Activated CD4-positive, alpha-beta T cell treated with anti-CD3 and anti-CD28 coated beads for 24 hours (primary cell): ENCODE measurements around the gene TOMT.

ENCODE experiments used
- DNase-seq, 2 donors: peaks; one replicate each; pipeline ENCODE4 v3.0.0-alpha.2; 2020; ENCODE audit warnings: low read depth in 2 of 2

The TOMT gene, protein sequence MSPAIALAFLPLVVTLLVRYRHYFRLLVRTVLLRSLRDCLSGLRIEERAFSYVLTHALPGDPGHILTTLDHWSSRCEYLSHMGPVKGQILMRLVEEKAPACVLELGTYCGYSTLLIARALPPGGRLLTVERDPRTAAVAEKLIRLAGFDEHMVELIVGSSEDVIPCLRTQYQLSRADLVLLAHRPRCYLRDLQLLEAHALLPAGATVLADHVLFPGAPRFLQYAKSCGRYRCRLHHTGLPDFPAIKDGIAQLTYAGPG

DNA sequence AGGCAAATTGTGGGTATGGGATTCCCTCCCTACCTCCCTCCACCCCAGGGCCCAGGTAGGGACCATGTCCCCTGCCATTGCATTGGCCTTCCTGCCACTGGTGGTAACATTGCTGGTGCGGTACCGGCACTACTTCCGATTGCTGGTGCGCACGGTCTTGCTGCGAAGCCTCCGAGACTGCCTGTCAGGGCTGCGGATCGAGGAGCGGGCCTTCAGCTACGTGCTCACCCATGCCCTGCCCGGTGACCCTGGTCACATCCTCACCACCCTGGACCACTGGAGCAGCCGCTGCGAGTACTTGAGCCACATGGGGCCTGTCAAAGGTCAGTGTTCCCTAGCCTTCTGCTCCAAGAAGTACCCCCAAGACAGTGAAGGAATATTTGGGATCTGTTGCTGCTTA is at the start of gene TOMT:
Gene TOMT, plus strand, starts transcription at position 37 of the 400 bp plus-strand sequence. Its CDS starts 28 bp downstream, at position 65.
- no peak for DNase-seq

DNA sequence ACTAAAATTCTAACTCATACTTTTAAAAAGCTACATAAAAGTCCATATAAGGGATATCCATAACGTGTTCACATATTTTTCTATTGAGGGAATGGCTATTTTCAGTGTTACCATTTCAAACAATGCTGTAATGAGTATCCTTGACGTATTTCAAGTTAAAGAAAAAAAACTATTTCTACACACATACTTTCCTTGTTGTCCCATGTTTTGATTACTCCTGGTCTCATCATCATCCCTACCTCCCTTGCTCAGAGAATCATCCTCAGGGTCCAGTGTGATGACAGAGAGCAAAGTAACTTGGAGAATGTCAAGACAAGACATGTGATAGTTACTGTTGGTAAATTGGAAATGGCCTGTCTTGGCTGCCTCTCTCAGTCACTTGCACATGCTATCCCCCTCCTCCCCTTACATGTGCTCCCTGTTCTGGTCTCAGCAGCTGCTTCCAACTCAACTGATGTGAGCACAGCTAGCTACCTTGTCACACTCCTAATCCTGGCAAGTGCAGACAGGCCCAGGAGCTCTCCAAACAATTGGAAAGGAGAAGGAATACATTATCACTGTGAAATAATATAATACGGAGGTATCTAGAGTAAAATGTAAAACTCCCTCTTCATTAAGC is 47.2 kb upstream of the TOMT start:
- DNase-seq: no peak

DNA sequence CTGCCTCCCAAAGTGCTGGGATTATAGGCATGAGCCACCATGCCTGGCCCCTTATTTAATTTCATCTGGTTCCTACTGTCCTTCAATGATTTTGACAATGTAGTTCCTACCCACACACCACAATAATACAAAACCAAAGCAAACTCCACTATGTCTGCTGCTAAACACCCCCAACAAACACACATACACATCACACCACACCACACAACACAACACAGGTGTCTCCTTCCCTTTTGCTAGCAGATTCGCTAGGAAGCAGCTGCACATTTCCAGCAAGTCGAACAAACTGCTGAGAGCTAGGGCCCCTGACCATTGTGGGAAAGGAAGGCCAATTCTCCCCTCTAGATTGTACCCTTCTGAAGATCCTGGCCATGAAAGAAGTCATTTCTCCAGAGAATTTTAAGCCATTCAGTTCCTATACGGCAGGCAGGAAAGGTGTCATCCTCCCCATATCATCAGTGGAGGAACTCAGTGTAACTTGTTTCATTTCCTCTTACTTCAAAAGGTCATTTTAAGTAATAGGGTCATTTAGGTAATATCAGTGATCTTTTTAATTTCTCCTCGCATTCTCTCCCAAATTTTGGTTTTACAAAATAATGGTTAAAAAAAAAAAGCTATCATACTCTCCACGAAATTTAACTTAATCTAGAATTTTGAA is 43.9 kb upstream of the TOMT start:
- no peak for DNase-seq

DNA sequence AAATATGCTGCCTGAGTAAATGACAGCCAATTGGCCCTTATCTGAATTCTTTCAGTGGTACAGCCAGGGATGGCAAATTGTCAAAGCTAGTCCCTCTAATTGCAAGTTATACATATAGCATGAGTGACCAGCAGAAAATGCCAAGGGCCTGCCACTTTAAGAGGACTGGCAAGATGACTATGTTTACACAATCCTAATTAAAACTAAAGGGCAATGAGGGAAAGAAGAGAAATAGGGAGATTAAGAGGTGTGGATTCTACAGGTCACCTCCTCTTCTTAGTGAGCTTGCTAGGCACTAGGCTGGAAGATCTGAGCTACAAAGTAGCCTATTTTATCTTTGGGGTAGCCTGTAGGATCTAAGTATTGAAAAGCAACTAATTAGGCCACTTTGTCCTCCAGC is 38.9 kb upstream of the TOMT start:
- no peak for DNase-seq

DNA sequence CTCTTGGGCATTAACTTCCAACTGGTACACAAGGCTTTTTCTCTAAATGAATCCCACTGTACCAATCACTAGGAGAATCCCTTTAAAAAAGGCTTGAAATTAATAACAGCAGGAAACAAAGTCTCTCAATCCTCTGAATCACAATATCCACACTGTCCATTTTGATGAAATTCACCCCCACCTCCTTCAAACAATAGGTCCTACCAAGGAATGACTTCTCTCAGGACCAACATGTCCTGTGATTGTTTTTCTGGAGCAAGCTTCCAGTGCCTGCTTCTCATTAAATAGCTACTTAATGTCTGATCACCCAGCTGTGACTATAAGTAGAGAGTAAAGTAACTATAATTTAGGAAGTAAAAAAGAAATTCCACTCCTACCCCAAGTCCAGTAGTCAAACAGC is 38.5 kb upstream of the TOMT start:
- DNase-seq: no peak

DNA sequence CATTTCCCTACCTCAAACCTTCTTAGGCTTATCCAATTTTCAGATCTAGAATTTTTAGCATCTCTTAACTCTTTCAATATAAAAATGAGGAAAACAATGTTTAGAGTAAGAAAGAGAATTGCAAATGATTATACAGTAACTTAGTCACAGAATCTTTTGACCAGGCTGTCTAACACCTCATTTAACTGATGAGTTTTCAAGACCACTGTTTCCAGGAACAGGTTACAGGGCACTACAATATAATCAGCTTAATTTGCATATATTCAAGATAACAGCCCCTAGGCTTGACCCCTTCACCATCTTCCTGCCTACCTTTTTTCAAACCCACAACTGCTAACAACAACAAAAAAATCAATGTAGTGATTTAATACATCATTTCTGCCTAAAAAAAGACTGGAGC is 38.0 kb upstream of the TOMT start:
- no peak for DNase-seq

DNA sequence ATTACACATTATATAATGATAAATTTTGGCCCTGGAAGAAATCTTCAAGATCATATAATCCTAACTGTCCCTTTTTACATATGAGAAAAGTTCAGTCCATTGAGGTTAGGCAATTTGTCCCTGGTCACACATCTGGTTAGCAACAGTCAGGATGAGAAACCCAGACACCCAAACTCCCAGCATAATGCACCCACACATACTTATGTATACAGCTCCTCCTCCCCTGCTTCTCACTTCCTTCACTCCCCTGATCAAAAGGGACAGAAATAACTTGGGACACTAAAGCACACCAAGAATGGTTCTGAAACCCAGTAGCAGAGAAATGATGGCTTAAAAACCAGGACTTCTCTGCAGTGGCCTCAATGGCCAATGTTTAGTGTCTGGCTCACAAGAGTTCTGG is 36.5 kb upstream of the TOMT start:
- DNase-seq: no peak

DNA sequence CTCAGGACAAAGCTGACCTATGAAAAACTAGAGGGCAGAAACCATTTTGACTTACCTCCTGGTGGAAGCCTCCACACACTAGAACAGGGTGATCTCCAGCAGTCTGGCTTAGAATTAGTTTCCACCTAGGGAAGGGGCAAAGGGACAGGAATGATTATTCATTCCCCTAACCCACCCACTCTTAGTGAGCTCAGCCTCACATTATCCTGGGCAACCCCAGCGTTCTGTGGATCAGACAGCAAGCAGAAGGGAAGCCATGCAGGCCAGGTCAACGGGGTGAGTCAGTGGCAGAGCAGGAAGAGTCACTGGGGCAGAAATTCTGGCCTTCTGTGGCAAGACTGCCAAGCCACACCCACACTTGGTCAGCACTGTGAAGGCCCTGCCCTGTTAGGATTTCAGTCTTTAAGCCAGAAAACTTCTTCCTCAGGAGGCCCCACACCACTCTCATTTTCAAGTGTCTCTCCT is 35.9 kb upstream of the TOMT start:
- DNase-seq: no peak

DNA sequence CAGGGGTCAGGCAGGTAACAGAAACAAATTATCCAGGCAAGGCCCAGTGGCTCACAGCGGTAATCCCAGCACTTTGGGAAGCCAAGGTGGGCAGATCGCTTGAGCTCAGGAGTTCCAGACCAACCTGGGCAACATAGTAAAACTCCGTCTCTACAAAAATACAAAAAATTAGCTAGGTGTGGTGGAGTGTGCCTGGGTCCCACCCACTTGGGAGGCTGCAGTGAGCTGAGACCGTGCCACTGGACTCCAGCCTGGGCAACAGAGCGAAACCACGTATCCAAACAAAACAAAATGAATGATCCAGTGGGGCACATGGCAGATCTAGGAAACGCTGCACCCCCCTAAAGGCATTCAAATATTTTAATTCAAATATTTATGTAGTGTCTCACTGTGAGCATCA is 35.2 kb upstream of the TOMT start:
- no peak for DNase-seq

DNA sequence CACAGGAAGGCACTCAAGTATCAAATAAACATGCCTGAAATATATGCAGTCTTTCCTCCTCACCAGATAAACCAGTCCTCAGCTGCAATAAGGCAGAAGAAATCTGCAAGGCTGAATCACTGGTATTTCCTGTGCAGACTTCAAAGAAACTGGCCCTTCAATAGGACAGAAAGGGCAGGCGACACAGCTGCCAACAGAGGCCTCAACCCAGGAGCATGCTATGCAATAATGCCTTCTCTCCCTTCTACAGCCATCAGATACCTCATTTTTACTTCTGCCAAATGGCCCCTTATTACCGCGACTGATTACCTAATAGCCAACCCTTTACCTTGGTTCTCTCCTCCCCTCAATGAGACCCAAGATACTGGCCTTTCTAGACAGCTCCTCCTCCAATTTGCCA is 33.4 kb upstream of the TOMT start:
- DNase-seq: no peak

DNA sequence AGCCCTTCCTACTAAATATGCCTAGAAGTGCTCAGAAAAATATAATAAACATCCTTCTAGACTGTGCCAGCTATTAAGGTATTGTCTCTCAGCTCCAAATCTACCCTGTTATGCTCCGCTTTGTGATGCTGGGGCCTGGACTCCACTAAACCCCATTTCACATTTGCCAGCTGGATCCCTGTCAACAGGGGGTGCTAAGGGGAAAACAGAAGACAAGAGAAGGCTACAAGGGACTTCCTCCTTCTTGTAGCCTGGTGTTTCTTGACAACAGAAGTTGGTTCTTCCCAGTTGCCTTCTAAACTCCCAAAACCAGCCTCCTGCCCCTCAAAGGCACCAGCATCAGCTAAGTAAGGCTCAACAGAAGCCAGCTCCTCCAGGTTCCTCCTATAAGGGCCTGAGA is 30.6 kb upstream of the TOMT start:
- DNase-seq: no peak

DNA sequence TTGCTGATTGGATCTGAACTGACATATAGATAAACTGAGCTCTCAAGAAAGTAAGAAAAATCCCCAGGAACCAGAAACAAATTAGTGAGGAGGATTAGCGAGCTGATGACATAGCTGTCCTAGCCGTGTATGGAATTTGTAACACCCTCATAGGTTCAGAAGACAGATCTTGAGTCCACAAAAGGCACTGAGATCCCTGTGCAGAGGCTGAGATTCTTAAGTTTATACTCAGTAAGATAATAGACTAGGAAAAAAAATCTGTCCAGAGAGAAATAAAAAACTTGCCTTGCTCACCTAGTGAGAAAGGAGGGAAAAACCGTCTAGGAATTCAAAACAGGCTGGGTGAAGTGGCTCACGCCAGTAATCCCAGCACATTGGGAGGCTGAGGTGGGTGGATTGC is 30.0 kb upstream of the TOMT start:
- DNase-seq: no peak

DNA sequence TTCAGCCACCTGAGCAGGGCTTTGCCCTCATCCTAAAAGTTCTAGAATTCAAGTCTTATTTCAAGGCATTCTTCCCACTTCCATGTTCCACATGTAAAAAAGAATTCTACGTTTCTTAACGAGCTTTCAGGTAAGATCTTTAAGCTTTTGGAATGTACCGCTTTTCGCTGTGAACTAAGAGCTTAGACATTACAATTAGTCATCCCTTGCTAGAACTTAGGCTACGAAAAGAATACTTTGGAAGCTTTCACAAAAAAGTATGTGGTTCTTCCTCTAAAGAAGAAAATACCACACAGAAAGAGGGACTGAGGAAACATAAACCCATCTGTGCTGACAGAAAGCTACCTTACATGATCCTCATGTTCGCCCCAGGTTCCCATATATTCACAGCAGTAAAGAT is 27.2 kb upstream of the TOMT start:
- DNase-seq: no peak

DNA sequence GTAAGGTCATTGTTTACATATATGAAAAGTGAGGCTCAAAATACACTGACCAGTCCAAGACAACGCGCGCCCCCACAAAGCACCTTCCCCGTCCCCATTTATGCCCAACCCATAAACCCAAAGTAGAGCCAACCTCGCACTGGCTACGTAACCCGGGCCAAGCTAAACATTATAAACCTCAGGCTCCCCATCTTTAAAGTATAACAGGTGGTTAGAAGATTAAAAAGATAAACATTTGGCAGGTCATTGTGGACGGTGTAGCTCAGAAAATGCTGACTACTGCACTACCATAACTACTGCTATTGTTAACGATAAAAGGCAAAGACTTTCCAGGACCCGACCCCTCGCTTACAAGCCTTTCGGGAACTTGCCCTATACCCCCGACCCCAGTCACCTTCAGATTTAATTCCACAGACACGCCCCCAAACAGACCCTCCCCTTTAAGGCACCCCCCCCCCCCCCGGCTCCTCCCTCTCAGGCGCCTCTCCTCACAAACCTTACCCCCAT is 25.9 kb upstream of the TOMT start:
- no peak for DNase-seq

DNA sequence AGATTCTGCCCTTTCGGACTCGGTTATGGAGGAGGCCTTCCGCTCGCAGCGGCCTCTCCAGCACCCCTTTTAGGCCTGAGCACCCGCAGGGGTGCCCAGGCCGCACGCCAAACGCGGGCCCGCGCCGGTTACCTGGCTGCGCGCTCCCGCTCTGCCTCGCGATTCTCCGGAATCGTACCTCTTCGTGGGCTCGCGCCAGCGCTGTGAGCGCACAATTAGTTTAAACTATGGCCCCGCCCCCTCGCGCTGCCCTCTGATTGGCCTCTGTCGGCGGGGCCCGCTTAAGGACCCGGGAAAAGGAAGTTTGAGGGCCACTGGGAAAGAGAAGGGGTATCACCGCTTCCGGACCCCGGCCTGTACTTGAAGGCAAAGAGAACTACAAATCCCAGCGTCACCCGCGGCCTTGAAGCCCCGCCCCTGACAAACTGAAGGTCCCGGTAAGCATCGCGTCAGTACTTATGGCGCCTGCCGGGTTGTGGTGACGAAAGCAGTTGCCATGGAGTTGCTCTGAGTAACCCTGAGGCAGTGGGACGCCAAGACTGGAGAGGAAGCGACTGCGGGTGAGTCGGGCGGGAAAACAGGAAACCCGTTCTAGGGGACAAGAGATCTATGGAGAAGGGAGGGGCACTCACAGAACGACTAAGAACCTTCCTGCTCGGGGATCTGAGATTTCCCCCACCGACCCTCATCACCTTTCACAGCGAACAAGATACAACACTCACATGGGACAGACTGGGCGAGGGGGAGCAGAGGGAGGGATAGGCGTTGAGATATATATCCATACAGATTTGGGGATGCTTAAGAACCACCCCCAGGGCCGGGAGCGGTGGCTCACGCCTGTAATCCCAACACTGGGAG is 25.2 kb upstream of the TOMT start, which contains the start of the genes LRRC51 and NUMA1:
Gene LRRC51, plus strand, starts transcription at position 525 of the 858 bp plus-strand sequence. CDS start 8,234 bp downstream, outside the sequence.
Gene NUMA1, minus strand, starts transcription at position 217 of the 858 bp plus-strand sequence. CDS start 44,599 bp downstream, outside the sequence.
- DNase-seq: peak; percentile 97 to 98

DNA sequence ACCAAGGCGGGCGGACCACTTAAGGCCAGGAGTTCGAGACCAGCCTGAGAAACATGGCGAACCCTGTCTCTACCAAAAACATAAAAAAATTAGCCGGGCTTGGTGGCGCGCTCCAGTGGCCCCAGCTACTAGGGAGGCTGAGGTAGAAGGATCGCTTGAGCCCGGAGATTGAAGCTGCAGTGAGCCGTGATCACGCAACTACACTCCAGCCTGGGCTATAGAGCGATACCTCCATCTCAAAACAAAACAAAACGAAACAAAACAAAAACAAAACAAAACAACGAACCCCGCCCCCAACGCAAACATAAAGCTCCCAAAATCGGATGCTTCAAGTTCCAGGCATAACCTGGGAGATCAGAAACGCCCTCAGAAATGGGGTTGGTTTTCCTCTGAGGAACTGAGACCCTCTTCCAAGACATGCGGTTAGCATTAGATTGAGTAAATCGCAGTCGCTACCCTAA is 24.5 kb upstream of the TOMT start:
- no peak for DNase-seq

DNA sequence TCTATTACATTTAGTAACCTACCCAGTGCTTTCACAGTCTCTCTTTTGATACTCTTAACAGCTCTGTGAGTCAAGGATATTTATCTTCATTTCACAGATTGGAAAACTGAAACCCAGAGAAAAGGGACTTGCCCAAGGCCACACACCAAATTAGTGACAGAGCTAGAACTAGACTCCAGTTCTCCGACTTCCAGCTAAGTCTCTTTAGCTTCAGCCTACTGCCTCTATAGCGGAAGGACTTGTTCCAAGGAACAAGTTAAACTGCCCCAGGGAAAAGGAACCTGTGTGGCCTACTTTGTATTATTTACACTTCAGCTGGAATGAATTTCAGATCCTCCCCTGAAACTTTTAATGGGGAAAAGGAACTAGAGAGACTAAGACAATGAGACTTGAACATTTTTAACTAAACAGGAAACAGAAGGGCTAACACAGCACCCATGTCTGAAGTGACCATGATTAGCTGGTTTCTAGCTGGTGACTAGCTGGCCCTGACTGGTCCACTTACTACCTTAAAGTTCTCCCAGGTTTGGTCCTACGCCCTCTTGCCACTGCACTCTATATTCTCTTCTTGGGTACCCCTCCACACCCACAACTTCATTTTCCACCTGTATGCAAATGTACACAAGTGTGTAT is 23.8 kb upstream of the TOMT start:
- DNase-seq: no peak

DNA sequence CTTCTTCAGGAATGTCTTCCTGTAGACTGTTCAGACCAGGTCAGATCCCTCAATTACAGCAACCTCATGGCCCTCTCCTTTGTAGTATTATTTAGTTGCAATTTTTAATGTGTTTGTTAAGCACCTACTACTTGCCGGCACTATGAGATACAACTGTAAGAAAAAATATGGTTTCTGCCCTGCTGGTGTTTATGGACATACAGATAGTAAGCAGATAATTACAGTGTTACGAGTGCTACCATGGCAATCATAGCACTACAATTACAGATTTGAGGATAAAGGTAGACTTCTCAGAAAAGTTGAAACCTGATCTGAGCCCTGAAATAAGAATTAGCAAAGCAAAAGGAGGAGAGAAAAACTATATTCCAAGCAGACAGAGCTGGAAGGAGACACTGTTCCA is 22.3 kb upstream of the TOMT start:
- DNase-seq: no peak

DNA sequence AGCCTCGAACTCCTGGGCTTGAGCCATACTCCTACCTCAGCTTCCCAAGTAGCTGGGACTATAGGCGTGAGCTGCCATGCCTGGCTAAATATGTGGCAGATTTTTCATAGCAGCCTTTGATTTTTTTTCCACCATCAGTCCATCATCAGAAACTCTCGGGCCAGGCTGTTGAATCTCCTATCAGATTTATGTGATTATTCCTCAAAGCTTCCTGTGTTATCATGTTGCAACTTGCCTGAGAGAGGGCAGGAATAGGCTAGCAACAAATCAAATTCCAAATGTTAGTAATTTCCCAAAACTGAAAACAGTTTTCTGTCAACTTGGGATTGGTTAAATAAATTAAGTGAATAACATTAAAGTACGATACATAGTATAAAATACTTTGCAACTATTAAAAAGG is 21.6 kb upstream of the TOMT start:
- DNase-seq: no peak

DNA sequence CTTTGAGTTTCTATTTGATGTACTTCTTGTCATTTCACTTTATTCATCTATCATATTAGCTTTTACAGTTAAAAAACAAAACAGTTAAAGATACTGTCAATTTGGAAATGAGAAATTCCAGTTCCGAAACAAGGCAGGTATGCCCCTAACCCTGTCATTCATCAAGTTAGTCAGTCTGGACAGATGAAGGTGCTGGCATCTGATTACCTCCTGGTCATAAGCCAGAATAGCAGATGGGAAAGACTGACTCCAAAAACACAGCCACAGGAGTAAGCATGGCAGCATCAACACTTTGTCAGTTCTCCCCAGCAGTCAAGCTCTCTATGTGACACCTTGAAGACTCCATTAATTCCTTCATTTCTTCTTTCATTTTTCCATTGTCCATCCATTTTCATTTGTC is 20.8 kb upstream of the TOMT start:
- DNase-seq: no peak
